GM12875 (cell line): ENCODE data around the gene SPRR2A.

Source experiments
- H3K4me3 ChIP-seq: one replicate; pipeline ENCODE4 v1.5.1; 2011; ENCODE audit warnings: low read depth, low read length, control low read depth
- CTCF ChIP-seq: IDR thresholded peaks from 2 replicates; pipeline ENCODE4 v1.5.1; 2011; ENCODE audit warnings: low read depth, mild to moderate bottlenecking, control low read depth, inconsistent platforms, low read length, moderate library complexity, borderline replicate concordance; ENCODE audit not compliant: insufficient read depth

SPRR2A gene

DNA sequence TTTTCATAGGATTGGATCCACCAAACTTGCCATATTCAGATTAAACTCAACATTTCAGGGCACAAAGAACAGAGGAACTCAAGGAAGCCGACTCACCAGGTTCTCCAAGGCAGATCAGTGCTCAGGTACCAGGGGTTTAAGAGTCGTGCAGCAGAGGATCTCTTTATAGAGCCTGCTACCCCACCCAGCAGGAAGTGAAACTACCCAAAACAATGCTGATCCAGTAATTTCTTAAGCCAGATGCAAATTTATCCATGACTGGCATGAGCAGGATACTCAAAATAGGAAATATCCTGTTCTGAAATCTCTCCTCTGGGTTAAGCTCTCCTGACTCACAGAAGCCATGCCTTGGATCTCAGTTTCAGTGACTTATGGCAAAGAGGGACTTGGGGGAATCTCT is at the start of gene SPRR2A:
TSS of gene SPRR2A (minus strand) at position 138 of the 400 bp plus-strand sequence. CDS start 777 bp downstream, outside the sequence.
- no peak for TF ChIP-seq CTCF
- no peak within 1 kb of the TSS for H3K4me3 ChIP-seq

GRCh38 chr1:153100245-153100644 is 42.9 kb upstream of the SPRR2A start:
- no peak for TF ChIP-seq CTCF
- H3K4me3 ChIP-seq: no peak overlapping the region

GRCh38 chr1:153099461-153100045 is 42.2 kb upstream of the SPRR2A start:
- no peak for TF ChIP-seq CTCF

DNA sequence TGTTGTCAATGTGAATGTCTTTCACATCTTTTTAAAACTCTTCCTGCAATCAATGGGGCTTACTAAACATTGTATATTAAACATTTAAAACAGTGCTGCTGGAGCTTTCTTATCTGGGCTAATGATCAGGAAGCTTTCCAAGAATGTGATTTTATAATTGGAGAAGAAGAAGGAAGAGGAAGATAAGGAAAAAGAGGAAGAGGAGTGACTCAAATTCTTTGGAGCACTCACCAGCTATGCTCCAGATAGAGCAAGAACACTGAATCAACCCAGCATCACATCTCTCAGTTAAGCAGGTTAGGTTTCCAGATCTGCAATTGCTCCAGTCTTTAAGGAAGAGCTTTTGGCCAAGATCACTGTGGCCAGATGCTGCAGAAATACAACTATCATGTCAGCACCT is 38.5 kb upstream of the SPRR2A start:
- H3K4me3 ChIP-seq: no peak overlapping the region
- TF ChIP-seq CTCF: no peak

More at GRCh38 chr1:153099461-153100045, 42.2 kb upstream of the SPRR2A start:
- H3K4me3 ChIP-seq: no peak overlapping the region

DNA sequence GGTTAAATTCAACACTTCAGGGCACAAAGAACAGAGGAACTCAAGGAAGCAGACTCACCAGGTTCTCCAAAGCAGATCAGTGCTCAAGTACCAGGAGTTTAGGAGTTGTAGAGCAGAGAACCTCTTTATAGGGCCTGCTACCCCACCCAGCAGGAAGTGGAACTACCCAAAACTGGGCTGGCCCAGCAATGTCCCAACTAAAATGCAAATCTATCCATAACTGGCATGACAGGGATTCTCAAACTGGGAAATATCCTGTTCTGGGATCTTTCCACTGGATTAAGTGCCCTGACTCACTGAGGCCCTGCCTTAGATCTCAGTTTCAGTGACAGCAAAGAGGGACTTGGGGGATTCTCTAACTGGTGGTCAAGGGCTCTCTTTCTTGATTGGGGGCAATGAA is 37.1 kb upstream of the SPRR2A start, which contains the start of gene SPRR2E:
TSS of gene SPRR2E (minus strand) at position 101 of the 400 bp plus-strand sequence. CDS start 775 bp downstream, outside the sequence.
- no peak for TF ChIP-seq CTCF
- no peak within 1 kb of the TSS for H3K4me3 ChIP-seq

GRCh38 chr1:153087652-153088051 is 30.3 kb upstream of the SPRR2A start:
- TF ChIP-seq CTCF: no peak
- no peak overlapping the region for H3K4me3 ChIP-seq

GRCh38 chr1:153081736-153082135 is 24.4 kb upstream of the SPRR2A start:
- TF ChIP-seq CTCF: no peak
- H3K4me3 ChIP-seq: no peak overlapping the region
